ACC112 (cell line): Measurements from ENCODE around the gene APC2.
"Not testable (repeated sequence)": the region's sequence is repeated elsewhere in the genome, so short reads cannot be mapped to it uniquely, and the experiment has no call there.

Source experiments
- H2AFZ ChIP-seq: fragments of 200-600 bp; sonication (generic); one replicate; pipeline ENCODE4 v1.6.0; 2017; ENCODE audit warnings: antibody characterized with exemption, low read length; ENCODE audit not compliant: unreplicated experiment
- H3K27ac ChIP-seq: fragments of 200-600 bp; sonication (generic); 2 replicates; pipeline ENCODE4 v1.5.1; 2014; ENCODE audit warnings: low read depth, mild to moderate bottlenecking, antibody characterized with exemption, low read length, moderate library complexity
- H3K27me3 ChIP-seq: fragments of 200-600 bp; sonication (generic); 2 replicates; pipeline ENCODE4 v1.6.1; 2014; ENCODE audit warnings: mild to moderate bottlenecking, antibody characterized with exemption, low read length, moderate library complexity, mixed read lengths; ENCODE audit not compliant: insufficient read depth
- H3K36me3 ChIP-seq: fragments of 200-600 bp; sonication (generic); 2 replicates; pipeline ENCODE4 v1.6.1; 2016; ENCODE audit warnings: mild to moderate bottlenecking, antibody characterized with exemption, low read length, moderate library complexity, mixed read lengths; ENCODE audit not compliant: insufficient read depth
- H3K4me1 ChIP-seq: fragments of 200-600 bp; sonication (generic); one replicate; pipeline ENCODE4 v1.6.1; 2016; ENCODE audit warnings: low read length, mixed read lengths; ENCODE audit not compliant: insufficient read depth, unreplicated experiment, control insufficient read depth
- H3K4me3 ChIP-seq: fragments of 200-600 bp; sonication (generic); 2 replicates; pipeline ENCODE4 v1.5.1; 2014; ENCODE audit warnings: mild to moderate bottlenecking, low read depth, low read length
- H3K79me2 ChIP-seq: fragments of 200-600 bp; sonication (generic); one replicate; pipeline ENCODE4 v1.6.0; 2016; ENCODE audit warnings: low read length; ENCODE audit not compliant: control insufficient read depth, unreplicated experiment, insufficient read depth

Gene APC2

GRCh38 chr19:1494115-1494815, 44.3 kb downstream of the APC2 start:
- Histone ChIP-seq H3K4me3 (no peak overlapping the region), H3K36me3 (no peaks in the 10 kb centered on the region), H3K79me2 (no peaks in the 10 kb centered on the region), H3K27me3 (peaks cover 6% of the 10 kb centered on the region; the same call in 1 of the 2 replicates), H3K4me1 (no peaks in the 10 kb centered on the region), H3K27ac (no peak overlapping the region), H2AFZ (no peak overlapping the region)

- Histone ChIP-seq H3K27me3 (peaks cover 6% of the 10 kb centered on the region; the same call in 1 of the 2 replicates), H3K36me3 (no peaks in the 10 kb centered on the region), H2AFZ (no peak overlapping the region), H3K4me3 (no peak overlapping the region), H3K27ac (no peak overlapping the region), H3K4me1 (no peaks in the 10 kb centered on the region), H3K79me2 (no peaks in the 10 kb centered on the region)
These were observed 45.3 kb downstream of the APC2 start for GRCh38 chr19:1495051-1495798.

- no peak overlapping the region for H3K27ac ChIP-seq
- no peaks in the 10 kb centered on the region for H3K79me2 ChIP-seq
- no peaks in the 10 kb centered on the region for H3K4me1 ChIP-seq
- no peak overlapping the region for H3K4me3 ChIP-seq
- H3K36me3 ChIP-seq = no peaks in the 10 kb centered on the region
- peaks cover 6% of the 10 kb centered on the region; the same call in 1 of the 2 replicates for H3K27me3 ChIP-seq
- no peak overlapping the region for H2AFZ ChIP-seq
These were observed 46.1 kb downstream of the APC2 start for GRCh38 chr19:1495799-1496713.

- no peaks in the 10 kb centered on the region for H3K79me2 ChIP-seq
- H3K27me3 ChIP-seq = no peaks in the 10 kb centered on the region
- no peaks in the 10 kb centered on the region for H3K36me3 ChIP-seq
- no peak overlapping the region for H3K4me3 ChIP-seq
- H2AFZ ChIP-seq = no peak overlapping the region
- no peaks in the 10 kb centered on the region for H3K4me1 ChIP-seq
- H3K27ac ChIP-seq = no peak overlapping the region
These were observed 47.0 kb downstream of the APC2 start for GRCh38 chr19:1496714-1497577.

GRCh38 chr19:1497578-1498235, 47.8 kb downstream of the APC2 start:
- Histone ChIP-seq H3K4me3 (no peak overlapping the region), H3K27me3 (no peaks in the 10 kb centered on the region), H3K4me1 (no peaks in the 10 kb centered on the region), H3K27ac (no peak overlapping the region), H3K79me2 (no peaks in the 10 kb centered on the region), H2AFZ (no peak overlapping the region), H3K36me3 (no peaks in the 10 kb centered on the region)

GRCh38 chr19:1499231-1499630, 49.3 kb downstream of the APC2 start:
- H3K4me3 ChIP-seq, H2AFZ ChIP-seq, H3K27me3 ChIP-seq, H3K79me2 ChIP-seq, H3K27ac ChIP-seq, H3K4me1 ChIP-seq, H3K36me3 ChIP-seq: not testable (repeated sequence)

GRCh38 chr19:1501200-1501595, 51.3 kb downstream of the APC2 start:
- Histone ChIP-seq H3K27me3 (no peaks in the 10 kb centered on the region), H3K4me3 (no peak overlapping the region), H3K36me3 (no peaks in the 10 kb centered on the region), H3K4me1 (no peaks in the 10 kb centered on the region), H3K27ac (no peak overlapping the region), H2AFZ (no peak overlapping the region), H3K79me2 (no peaks in the 10 kb centered on the region)

- no peaks in the 10 kb centered on the region for H3K79me2 ChIP-seq
- no peak overlapping the region for H3K27ac ChIP-seq
- H3K27me3 ChIP-seq = no peaks in the 10 kb centered on the region
- H3K36me3 ChIP-seq = no peaks in the 10 kb centered on the region
- H3K4me1 ChIP-seq = no peaks in the 10 kb centered on the region
- peak overlapping the region; percentile 62 for H3K4me3 ChIP-seq
- H2AFZ ChIP-seq = peak overlapping the region; percentile 38
These were observed 52.6 kb downstream of the APC2 start for GRCh38 chr19:1502433-1503088.

- Histone ChIP-seq H3K79me2 (no peaks in the 10 kb centered on the region), H3K4me3 (peak overlapping the region; percentile 62), H3K4me1 (no peaks in the 10 kb centered on the region), H3K27ac (no peak overlapping the region), H2AFZ (peak overlapping the region; percentile 38), H3K36me3 (no peaks in the 10 kb centered on the region), H3K27me3 (no peaks in the 10 kb centered on the region)
These were observed 53.4 kb downstream of the APC2 start for GRCh38 chr19:1503089-1503924.
